ENCODE results near the gene CDK14. TPM values are rescaled to one million over a fixed set of nuclear protein-coding genes. Genes with fewer than 3 reads are reported as not detected.

CDK14 gene
- total RNA-seq, 1 experiment from 2014 or later = 39.1 TPM

- Histone ChIP-seq H4K20me1 (ENCODE audit: insufficient read depth) (no peaks in the 10 kb centered on the region), H3K4me3 (no peak overlapping the region), H3K79me2 (ENCODE audit: low read depth) (no peaks in the 10 kb centered on the region), H3F3A (ENCODE audit: insufficient read depth, low read depth) (no peaks in the 10 kb centered on the region), H2AFZ (no peak overlapping the region), H3K4me2 (no peak overlapping the region), H3K9me3 (ENCODE audit: insufficient read depth, low read depth) (no peaks in the 10 kb centered on the region), H3K27ac (no peak overlapping the region), H3K36me3 (ENCODE audit: low read depth) (no peaks in the 10 kb centered on the region), H3K9me2 (ENCODE audit: insufficient read depth) (no peaks in the 10 kb centered on the region), H3K27me3 (ENCODE audit: insufficient read depth, low read depth) (no peaks in the 10 kb centered on the region), H3K4me1 (replicated peaks; ENCODE audit: insufficient read depth) (no peaks in the 10 kb centered on the region)
- intact Hi-C loops (cut with micrococcal nuclease; ENCODE audit: unreplicated experiment) = no loop called here
- ChIA-PET POLR2A (ENCODE audit: unreplicated experiment) (no interaction called here), CTCF (no interaction called here)
- no peak for TF ChIP-seq CTCF (conservative IDR thresholded peaks at IDR 0.05)
- no peak for TF ChIP-seq EZH2 (IDR thresholded peaks at IDR 0.05; ENCODE audit: low read depth)
- DNase-seq = no peak
- BruUV-seq (replicated peaks) = no TSS peak
Measured at GRCh38 chr7:90610105-90610504, 14.0 kb downstream of the CDK14 start.

- H3K4me2 ChIP-seq = no peak overlapping the region
- H3K27me3 ChIP-seq (ENCODE audit: insufficient read depth, low read depth) = no peaks in the 10 kb centered on the region
- ChIA-PET POLR2A (ENCODE audit: unreplicated experiment) (no interaction called here), CTCF (interaction anchor here (0.6 kb wide), 1 partner anchor 45 kb away, joined by 4 read pairs; no protein-coding TSS in a partner anchor)
- no peak for TF ChIP-seq CTCF (conservative IDR thresholded peaks at IDR 0.05)
- TF ChIP-seq EZH2 (IDR thresholded peaks at IDR 0.05; ENCODE audit: low read depth) = no peak
- no TSS peak for BruUV-seq (replicated peaks)
- H3K4me1 ChIP-seq (replicated peaks; ENCODE audit: insufficient read depth) = no peaks in the 10 kb centered on the region
- H3K4me3 ChIP-seq = no peak overlapping the region
- no peaks in the 10 kb centered on the region for H3K9me3 ChIP-seq (ENCODE audit: insufficient read depth, low read depth)
- no peak overlapping the region for H2AFZ ChIP-seq
- intact Hi-C loops (cut with micrococcal nuclease; ENCODE audit: unreplicated experiment) = no loop called here
- H4K20me1 ChIP-seq (ENCODE audit: insufficient read depth) = no peaks in the 10 kb centered on the region
- H3K9me2 ChIP-seq (ENCODE audit: insufficient read depth) = no peaks in the 10 kb centered on the region
- no peaks in the 10 kb centered on the region for H3K36me3 ChIP-seq (ENCODE audit: low read depth)
- H3F3A ChIP-seq (ENCODE audit: insufficient read depth, low read depth) = no peaks in the 10 kb centered on the region
- no peak for DNase-seq
- H3K27ac ChIP-seq = no peak overlapping the region
- no peaks in the 10 kb centered on the region for H3K79me2 ChIP-seq (ENCODE audit: low read depth)
Measured at GRCh38 chr7:90611115-90611514, 15.0 kb downstream of the CDK14 start.

- DNase-seq = no peak
- H3K27me3 ChIP-seq (ENCODE audit: insufficient read depth, low read depth) = no peaks in the 10 kb centered on the region
- no peak overlapping the region for H3K27ac ChIP-seq
- H3F3A ChIP-seq (ENCODE audit: insufficient read depth, low read depth) = no peaks in the 10 kb centered on the region
- H3K4me2 ChIP-seq = no peak overlapping the region
- no peaks in the 10 kb centered on the region for H3K4me1 ChIP-seq (replicated peaks; ENCODE audit: insufficient read depth)
- intact Hi-C loops (cut with micrococcal nuclease; ENCODE audit: unreplicated experiment) = no loop called here
- CTCF ChIA-PET = no interaction called here
- H3K79me2 ChIP-seq (ENCODE audit: low read depth) = no peaks in the 10 kb centered on the region
- H2AFZ ChIP-seq = no peak overlapping the region
- TF ChIP-seq EZH2 (IDR thresholded peaks at IDR 0.05; ENCODE audit: low read depth) (no peak), CTCF (conservative IDR thresholded peaks at IDR 0.05) (no peak)
- H4K20me1 ChIP-seq (ENCODE audit: insufficient read depth) = no peaks in the 10 kb centered on the region
- no peaks in the 10 kb centered on the region for H3K36me3 ChIP-seq (ENCODE audit: low read depth)
- no peaks in the 10 kb centered on the region for H3K9me3 ChIP-seq (ENCODE audit: insufficient read depth, low read depth)
- H3K9me2 ChIP-seq (ENCODE audit: insufficient read depth) = no peaks in the 10 kb centered on the region
- POLR2A ChIA-PET (ENCODE audit: unreplicated experiment) = no interaction called here
- BruUV-seq (replicated peaks) = no TSS peak
- no peak overlapping the region for H3K4me3 ChIP-seq
Measured at GRCh38 chr7:90613088-90613498, 17.0 kb downstream of the CDK14 start.
